ENCODE measurements around the gene CATSPER3.

- TF ChIP-seq EP300 (IDR thresholded peaks at IDR 0.05) (no peak), CTCF (IDR thresholded peaks at IDR 0.05) (no peak), POLR2A (IDR thresholded peaks at IDR 0.05) (no peak)
Observed at GRCh38 chr5:134964359-134965270, 3.1 kb upstream of the CATSPER3 start.

All from ovary (tissue), 3 donors.